ENCODE data around the gene ADCK1.

DNA sequence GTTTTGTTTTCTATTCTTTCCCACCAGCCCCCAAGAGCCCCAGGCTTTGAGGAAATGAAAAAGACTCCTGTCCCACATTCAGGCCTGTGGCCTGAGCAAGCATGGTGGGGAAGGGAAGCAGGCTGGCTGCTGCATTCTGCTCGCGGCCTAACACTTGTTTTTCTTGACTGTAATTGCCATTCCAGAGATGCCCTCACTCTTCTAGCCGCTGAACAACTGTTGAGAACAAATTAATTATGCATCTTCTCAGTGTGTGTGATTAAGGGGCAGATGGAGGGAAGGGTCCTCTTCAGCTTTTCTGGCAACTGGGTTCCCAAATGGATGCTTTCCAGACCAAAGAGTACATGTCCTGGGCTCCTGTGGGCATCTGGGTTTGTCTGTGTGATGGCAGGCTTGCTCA is 43.3 kb downstream of the ADCK1 start:
- TF ChIP-seq CTCF (conservative IDR thresholded peaks at IDR 0.05; ENCODE audit: low read depth, low read length) (no peak), EZH2 (IDR thresholded peaks at IDR 0.05; ENCODE audit: borderline replicate concordance, low read depth, low read length, poor library complexity, severe bottlenecking) (no peak)

Data from A673 (cell line).